Measurements from ENCODE around the gene FBXL17. TPM values are rescaled to one million over a fixed set of nuclear protein-coding genes. Genes with fewer than 3 reads are reported as not detected.

The FBXL17 gene
- total RNA-seq, 1 donor from 2014 or later = 14.0 TPM

- intact Hi-C loops (cut with micrococcal nuclease) = loop anchor here (1.0 kb wide), 3 partner anchors 23 to 379 kb away; partner anchors contain the start of gene FBXL17
These were observed 378.7 kb downstream of the FBXL17 start for GRCh38 chr5:108003178-108003577.

DNA sequence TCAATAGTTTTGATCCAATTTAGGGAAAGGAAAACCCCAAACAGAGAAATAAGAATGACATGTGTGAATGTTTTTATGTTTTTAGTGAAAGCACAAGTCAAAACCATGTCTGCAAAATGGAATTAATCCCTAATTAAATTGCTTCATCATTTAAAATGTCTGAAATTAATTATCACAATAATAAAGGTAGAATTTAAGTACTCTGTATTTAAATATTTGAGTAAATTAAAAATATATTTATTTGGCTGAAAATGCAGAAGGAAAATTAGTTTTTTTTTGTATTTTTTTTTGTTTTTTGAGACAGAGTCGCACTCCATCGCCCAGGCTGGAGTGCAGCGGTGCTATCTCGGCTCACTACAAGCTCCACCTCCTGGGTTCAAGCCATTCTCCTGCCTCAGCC is 380.7 kb downstream of the FBXL17 start:
- intact Hi-C loops (cut with micrococcal nuclease) = no loop called here

DNA sequence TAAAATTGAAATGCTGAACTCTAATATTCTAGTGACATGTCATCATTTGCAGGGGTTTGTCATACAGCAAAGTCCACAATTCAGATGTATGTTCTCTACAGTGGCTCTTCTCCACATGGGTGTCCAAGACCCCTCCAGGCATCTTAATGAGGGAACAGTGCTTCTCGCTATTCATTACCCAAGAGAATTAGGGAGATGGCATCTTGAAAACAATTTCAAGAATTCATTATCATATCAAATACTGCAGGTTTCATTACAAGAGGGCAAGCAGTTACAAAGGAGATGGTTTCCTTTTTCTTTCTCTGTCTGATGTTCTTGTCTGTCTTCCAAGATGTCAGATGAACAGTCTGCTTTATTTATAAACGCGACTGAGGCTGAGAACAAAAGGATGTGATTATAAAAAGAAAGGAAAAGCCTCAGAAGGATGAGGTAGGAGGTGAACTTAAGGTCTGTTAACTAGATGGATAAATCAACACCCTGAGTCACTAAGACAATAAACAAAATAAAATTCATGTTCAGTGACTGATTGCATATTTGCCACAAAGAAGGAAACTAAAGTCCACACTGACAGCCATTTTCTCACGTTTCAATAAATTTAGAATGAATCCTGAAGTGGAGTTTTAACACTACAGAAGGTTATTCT is 384.4 kb downstream of the FBXL17 start:
- intact Hi-C loops (cut with micrococcal nuclease) = no loop called here

DNA sequence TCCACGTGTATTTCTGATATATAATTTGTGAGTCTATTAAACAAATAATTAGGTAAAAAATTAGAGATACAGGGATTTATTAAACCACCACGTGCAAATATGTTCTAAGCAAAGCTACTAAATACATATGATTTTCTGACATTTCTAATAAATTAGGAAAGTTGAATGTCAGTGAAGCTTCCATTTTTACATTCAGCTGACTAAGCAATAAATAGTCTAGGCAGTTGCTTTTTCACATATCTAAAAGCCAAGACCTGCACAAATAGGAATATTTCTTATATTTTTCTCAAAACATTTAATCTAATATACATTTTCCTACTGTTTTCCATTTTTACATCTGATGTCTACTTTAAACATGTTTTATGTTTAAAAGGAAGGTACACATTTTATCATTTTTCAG is 388.6 kb downstream of the FBXL17 start:
- intact Hi-C loops (cut with micrococcal nuclease) = no loop called here

GRCh38 chr5:107990881-107991810 is 390.8 kb downstream of the FBXL17 start:
- intact Hi-C loops (cut with micrococcal nuclease) = no loop called here

GRCh38 chr5:107985144-107985543 is 396.8 kb downstream of the FBXL17 start:
- intact Hi-C loops (cut with micrococcal nuclease) = no loop called here

- intact Hi-C loops (cut with micrococcal nuclease) = no loop called here
These were observed 399.0 kb downstream of the FBXL17 start for GRCh38 chr5:107982703-107983425.

DNA sequence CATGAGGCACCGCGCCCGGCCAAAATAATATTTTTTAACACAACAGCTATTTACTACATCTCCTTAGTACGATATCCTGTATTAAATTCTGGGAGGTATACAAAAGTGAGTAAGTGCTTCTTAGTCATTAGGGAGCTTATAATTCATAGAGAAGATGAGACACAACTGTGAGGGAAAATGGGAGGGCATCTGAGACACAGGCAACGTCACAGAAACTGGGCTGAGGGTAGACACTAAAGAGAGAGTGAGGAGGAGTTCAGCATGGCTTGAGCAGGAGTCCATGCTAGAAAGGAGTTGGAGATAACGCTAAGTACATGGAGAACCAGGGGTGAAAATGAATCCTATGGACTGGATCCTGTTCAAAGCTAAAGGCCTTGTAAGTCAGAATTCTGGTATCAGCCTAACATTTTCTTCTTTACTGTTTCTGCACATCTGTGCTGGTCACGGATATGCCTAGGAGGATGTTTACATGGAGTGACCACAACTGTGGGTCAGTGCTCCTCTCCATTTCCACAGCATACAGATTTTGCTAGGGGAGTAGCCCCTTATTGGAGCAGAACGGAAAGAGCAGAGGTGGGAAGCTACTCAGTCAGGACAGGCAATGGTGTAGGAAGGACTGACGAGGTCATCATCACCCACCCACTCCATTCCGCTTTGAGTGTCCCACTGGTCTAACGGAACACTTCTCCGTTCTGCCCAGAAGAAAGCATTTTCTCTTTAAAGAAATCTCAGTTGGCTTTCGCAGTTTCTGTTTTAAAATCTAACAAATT is 400.8 kb downstream of the FBXL17 start:
- intact Hi-C loops (cut with micrococcal nuclease) = loop anchor here (1.0 to 2.0 kb wide), 2 partner anchors 22 to 64 kb away; no protein-coding TSS in a partner anchor

DNA sequence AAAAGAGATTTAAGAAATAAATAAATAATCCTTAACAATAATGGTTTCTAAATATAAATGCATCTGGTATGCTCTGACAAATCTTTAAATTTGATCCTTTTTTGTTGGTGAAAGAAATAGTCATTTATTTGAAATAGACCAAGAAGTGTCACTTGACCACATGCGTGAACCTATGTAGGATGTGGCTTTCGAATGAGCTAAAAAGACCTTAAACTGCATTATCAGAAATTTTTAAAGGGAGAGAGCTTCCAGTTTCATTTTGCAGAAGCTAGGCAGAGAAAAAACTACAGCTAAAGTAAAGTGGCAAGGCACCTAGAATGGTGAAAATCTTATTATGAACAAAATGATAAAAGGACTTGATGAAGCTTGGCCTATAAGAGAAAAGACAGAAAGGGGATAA is 402.0 kb downstream of the FBXL17 start:
- intact Hi-C loops (cut with micrococcal nuclease) = loop anchor here (1.0 to 2.0 kb wide), 2 partner anchors 23 to 63 kb away; no protein-coding TSS in a partner anchor

DNA sequence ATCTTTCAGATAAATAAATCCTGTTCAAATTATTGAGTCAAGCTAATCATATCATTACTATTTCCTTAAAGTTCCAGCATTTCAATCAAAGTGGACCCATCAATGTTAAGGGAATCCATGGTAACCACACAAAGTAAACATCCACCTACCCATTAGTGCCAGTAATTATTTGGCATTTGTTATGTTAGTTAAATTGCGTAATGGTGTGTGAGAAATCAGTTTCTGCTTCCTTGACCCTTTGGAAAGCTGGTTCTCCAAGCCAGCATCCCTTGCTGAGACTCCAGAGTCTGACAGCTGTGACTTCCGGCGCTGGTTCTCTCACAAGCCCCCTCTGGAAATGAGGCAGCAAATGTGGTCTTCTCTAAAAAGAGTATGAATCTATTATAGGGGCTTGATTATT is 402.6 kb downstream of the FBXL17 start:
- intact Hi-C loops (cut with micrococcal nuclease) = no loop called here

DNA sequence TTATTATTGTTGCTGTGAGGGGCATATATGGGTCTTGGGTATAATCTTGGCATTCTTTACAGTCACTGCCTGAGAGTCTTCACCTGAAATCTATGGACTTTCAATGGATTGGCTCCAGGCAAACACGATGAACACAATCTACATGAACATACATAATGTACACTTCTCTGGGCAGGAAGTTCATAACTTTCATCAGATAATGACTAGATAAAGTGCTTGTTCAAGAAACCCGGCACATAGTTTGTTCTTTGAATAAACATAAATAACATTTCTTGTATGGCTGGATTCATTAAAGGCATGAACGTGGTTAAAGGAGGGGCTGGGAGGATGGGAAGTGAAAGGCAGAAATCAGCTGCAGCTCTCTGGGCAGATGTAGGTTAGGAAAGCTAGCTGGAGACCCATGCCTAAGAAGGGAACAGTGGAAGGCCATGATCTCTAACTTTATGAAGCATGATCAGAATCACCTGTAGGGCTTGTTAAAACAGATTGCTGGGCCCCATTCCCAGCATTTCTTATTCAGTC is 404.3 kb downstream of the FBXL17 start:
- intact Hi-C loops (cut with micrococcal nuclease) = loop anchor here (2.0 kb wide), 1 partner anchor 17 kb away; no protein-coding TSS in a partner anchor

DNA sequence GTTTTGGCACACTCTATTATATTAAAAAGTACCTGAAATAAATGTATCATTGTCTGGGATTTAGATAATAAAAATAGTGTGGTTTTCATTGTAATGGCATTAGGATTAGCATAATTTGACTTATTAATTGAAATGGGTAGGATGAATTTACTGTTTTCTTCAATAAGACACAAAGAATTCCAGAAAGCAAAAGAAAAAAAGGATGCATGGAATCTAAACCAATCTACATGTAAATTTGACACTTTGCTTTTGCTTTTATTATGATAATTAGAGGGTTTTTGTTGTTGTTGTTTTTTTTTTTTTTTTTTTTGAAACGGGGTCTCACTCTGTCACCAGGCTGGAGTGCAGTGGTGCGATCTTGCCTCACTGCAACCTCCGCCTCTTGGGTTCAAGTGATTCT is 406.3 kb downstream of the FBXL17 start:
- intact Hi-C loops (cut with micrococcal nuclease) = no loop called here

DNA sequence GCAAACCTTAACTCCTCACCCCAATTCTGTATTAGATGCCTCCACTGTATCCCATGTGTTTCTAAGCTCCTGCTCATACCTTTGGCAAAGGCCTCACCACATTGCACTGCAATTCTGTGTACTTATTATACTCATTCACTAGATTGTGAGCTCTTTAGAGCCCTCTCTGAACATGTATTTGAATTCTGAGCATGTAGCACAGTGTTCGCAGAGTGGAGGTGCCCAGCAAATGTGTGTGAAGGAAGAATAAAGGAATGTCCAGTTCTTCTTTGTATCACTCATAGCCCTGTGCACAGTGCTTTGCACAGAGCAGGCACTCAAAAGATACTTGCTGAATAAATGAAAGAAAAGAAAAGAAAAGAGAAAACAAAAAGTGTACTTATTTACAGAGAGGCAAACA is 410.1 kb downstream of the FBXL17 start:
- intact Hi-C loops (cut with micrococcal nuclease) = no loop called here

GRCh38 chr5:107969847-107970246 is 412.1 kb downstream of the FBXL17 start:
- intact Hi-C loops (cut with micrococcal nuclease) = no loop called here

- intact Hi-C loops (cut with micrococcal nuclease) = no loop called here
These were observed 412.9 kb downstream of the FBXL17 start for GRCh38 chr5:107968998-107969397.

DNA sequence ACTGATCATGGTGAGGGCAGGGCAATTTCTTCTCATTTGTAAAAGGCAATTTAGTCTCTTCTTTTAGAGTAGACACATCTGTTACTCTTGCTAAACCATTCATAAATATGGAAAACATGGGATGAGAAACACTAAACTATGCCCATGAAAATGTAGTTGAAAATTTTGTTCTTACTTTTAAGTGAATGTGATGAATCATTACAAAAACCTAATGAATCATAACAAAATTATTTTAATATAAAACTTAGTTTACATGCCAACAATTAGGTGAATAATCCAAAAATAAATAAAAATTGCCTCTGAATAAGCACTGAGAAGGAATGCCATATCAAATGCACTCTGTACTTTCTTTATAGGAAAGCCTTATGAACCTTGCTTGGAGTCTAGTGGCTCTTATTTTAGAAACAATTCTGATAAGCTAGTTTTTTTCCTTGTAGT is 413.5 kb downstream of the FBXL17 start:
- intact Hi-C loops (cut with micrococcal nuclease) = no loop called here

DNA sequence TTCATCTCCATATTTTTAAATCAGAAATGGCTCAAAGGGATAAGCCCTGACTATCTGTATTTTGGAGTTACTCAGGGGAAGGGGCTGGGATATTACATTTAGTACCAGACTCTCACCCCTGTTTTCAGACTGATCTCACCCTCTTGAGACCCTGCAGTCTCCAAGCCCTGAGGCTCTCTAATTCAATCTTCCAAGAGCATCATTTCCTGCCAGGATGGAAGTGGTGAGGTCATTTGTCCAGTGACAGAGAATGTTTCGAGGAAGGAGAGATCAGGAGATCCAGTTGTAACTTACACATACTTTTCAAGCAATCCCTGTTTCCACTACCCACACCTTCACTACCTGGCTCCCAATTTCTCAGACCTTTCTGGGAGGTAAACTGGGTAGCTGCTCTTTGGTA is 415.7 kb downstream of the FBXL17 start:
- intact Hi-C loops (cut with micrococcal nuclease) = no loop called here

DNA sequence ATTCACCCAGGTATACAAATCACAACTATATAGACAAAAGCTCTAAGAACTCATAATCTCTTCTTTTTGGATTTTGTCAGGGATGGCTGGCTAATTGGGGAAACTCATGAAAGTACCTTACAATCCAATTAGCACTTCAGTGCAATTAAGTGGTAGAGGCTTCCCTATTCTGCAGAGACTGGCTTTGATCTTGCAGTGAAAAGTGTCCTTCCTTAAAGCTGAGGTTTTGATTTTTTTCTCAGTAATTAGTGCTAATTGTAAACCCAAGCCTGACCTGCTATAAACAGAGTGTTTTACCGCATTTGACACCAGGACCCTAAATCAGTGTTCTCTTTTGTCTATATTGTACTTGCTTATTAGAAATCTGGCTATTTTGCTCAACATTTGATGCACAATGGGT is 417.2 kb downstream of the FBXL17 start:
- intact Hi-C loops (cut with micrococcal nuclease) = no loop called here

- intact Hi-C loops (cut with micrococcal nuclease) = loop anchor here (2.0 kb wide), 1 partner anchor 17 kb away; no protein-coding TSS in a partner anchor
These were observed 422.2 kb downstream of the FBXL17 start for GRCh38 chr5:107959573-107960279.

DNA sequence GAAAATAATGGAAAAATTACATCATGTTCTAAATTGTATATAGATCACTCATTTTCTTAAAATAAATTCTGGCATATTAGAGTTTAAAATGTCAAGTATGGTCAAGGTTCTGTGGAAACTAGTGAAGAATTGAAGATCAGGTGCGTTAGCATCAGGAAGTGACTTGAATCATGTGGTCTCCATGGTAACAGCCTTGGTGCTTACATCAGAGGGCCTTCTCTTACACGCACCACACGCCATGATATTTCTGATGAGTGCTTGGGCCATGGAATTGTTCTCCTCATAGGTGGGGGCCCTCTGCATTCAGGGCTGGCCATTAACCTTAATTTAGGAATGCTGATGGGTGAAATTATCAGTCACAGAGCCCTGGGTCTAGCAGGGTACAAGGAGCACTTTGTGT is 423.0 kb downstream of the FBXL17 start:
- intact Hi-C loops (cut with micrococcal nuclease) = no loop called here
